GM12891 (cell line): ENCODE measurements around the gene CYTH4.

ENCODE experiments used
- POLR2A ChIP-seq: IDR thresholded peaks from 2 replicates; pipeline ENCODE4 v1.6.1; 2011; ENCODE audit warnings: low read depth, low read length, control low read depth
- POLR2AphosphoS5 ChIP-seq: IDR thresholded peaks from 2 replicates; pipeline ENCODE4 v1.6.1; 2011; ENCODE audit warnings: low read depth, low read length, control low read depth
- POU2F2 ChIP-seq: IDR thresholded peaks from 2 replicates; pipeline ENCODE4 v1.6.1; 2011; ENCODE audit warnings: low read depth, mild to moderate bottlenecking, control low read depth, low read length, moderate library complexity
- TAF1 ChIP-seq: IDR thresholded peaks from 2 replicates; pipeline ENCODE4 v1.6.1; 2011; ENCODE audit warnings: low read depth, low read length, control low read depth

DNA sequence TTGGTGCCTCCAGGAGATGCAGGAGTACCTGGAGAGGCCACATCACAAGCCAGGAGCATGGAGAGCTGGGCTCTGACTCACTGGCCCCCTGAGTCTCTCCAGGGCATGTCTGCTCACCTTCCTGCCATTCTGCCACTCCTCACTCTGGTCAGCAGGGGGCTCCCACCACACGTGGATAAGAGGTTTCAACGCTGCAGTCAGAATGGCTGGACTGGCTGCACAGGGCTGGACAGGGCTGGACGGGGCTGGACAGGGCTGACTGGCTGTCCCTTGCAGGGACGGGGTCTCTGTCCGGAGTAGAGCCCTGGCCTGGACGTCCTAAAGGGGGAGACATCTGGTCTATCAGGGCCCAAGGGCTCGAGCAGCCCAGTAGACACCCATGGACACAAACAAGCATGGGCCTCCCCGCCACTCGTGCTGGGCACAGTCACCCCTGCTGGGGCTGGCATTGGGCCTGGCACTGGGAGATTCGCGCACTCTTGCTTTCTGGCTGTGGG, 34.6 kb downstream of the CYTH4 start:
- TF ChIP-seq POLR2A (no peak), POLR2AphosphoS5 (no peak), POU2F2 (no peak), TAF1 (no peak)
